ENCODE measurements around the gene TTYH1. TPM values are rescaled to one million over a fixed set of nuclear protein-coding genes. Genes with fewer than 3 reads are reported as not detected.
A peak's percentile ranks its signal among the peaks of the same experiment; 100 is the strongest.
"Not testable (repeated sequence)": the region's sequence is repeated elsewhere in the genome, so short reads cannot be mapped to it uniquely, and the experiment has no call there.

TTYH1 gene
- polyA plus RNA-seq, 1 of the 3 experiments (the other 2 are of a cell fraction) = 0.05 TPM

DNA sequence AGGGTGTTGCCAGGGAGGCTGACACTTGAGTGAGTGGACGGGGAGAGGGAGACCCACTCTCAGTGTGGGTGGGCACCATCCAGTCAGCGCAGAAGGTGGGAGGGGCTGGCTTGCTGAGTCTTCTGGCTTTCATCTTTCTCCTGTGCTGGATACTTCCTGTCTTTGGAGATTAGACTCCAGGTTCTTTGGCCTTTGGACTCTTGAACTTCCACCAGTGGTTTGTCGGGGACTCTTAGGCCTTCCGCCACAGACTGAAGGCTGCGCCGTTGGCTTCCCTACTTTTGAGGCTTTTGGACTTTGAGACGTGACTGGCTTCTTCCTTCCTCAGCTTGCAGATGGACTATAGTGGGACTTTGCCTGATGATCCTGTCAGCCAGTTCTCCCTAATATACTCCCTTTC is 29.5 kb downstream of the TTYH1 start (continued):
- TF ChIP-seq, protein P1, sequence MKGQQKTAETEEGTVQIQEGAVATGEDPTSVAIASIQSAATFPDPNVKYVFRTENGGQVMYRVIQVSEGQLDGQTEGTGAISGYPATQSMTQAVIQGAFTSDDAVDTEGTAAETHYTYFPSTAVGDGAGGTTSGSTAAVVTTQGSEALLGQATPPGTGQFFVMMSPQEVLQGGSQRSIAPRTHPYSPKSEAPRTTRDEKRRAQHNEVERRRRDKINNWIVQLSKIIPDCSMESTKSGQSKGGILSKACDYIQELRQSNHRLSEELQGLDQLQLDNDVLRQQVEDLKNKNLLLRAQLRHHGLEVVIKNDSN (IDR thresholded peaks at IDR 0.05; ENCODE audit: borderline replicate concordance, low read depth) = no peak
- TF ChIP-seq GATA2 (CRISPR knock-in tag; IDR thresholded peaks at IDR 0.05) = no peak
- no peak for TF ChIP-seq ELF1 (IDR thresholded peaks at IDR 0.05)
- no peak for TF ChIP-seq RXRA (IDR thresholded peaks at IDR 0.05; ENCODE audit: borderline replicate concordance, low read depth)
- TF ChIP-seq RCOR1 (IDR thresholded peaks at IDR 0.05; ENCODE audit: low read length) = no peak
- no peak for TF ChIP-seq FOSL2 (IDR thresholded peaks at IDR 0.05; ENCODE audit: borderline replicate concordance, low read depth)
- TF ChIP-seq RFX5 (IDR thresholded peaks at IDR 0.05; ENCODE audit: low read length) = no peak
- TF ChIP-seq CHD2 (IDR thresholded peaks at IDR 0.05; ENCODE audit: low read length, partially characterized antibody) = no peak

DNA sequence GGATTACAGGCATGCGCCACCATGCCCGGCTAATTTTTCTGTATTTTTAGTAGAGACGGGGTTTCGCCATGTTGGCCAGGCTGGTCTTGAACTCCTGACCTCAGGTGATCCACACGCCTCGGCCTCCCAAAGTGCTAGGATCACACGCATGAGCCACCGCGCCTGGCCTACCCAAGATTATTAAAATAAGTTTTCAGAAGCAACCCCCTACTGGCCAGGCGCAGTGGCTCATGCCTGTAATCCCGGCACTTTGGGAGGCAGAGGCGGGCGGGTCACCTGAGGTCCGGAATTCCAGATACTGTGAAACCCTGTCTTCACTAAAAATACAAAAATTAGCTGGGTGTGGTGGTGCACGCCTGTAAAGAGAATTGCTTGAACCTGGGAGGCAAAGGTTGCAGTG is 31.1 kb downstream of the TTYH1 start:
- H3K27me3 ChIP-seq (ENCODE audit: insufficient read depth); H2AFZ ChIP-seq (ENCODE audit: low read depth); H3K9me2 ChIP-seq; H3K9ac ChIP-seq; CTCF ChIA-PET; DNase-seq; POLR2A ChIA-PET; H3K4me2 ChIP-seq; H3F3A ChIP-seq (replicated peaks; ENCODE audit: insufficient read depth); H3K9me3 ChIP-seq; H3K4me3 ChIP-seq (ENCODE audit: low read depth in 2 of 2, low read length in 1 of 2); H3K27ac ChIP-seq (ENCODE audit: low read depth in 2 of 2, low read length in 1 of 2): not testable (repeated sequence)
- Histone ChIP-seq H3K79me2 (ENCODE audit: insufficient read depth) (peaks cover 52% of the 10 kb centered on the region), H3K36me3 (replicated peaks in 1 of 2; ENCODE audit: control insufficient read depth in 1 of 2, insufficient read depth in 2 of 2, low read length in 1 of 2) (peaks cover 9 to 26% of the 10 kb centered on the region in 2 experiments), H3K4me1 (ENCODE audit: control insufficient read depth in 1 of 2, insufficient read depth in 2 of 2, low read depth in 1 of 2, low read length in 1 of 2) (peaks cover 14 to 17% of the 10 kb centered on the region in 2 experiments; a peak in 2 of 4 replicates), H4K20me1 (ENCODE audit: insufficient read depth) (peaks cover 19% of the 10 kb centered on the region)
- 96% methylated on average over 15 of the region's 15 CpGs for WGBS (ENCODE audit: low lambda C conversion rate)

GRCh38 chr19:54448040-54448773 is 32.9 kb downstream of the TTYH1 start:
- peak; percentile 74 for DNase-seq
- ChIA-PET CTCF (interaction anchor here (0.8 to 2.9 kb wide), 3 partner anchors 9 to 54 kb away, joined by 3 to 12 read pairs (median 4); partner anchors contain the start of gene LAIR2), POLR2A (interaction anchor here (0.7 to 1.7 kb wide), 9 partner anchors 8 to 28 kb away, joined by 3 to 24 read pairs (median 4); partner anchors contain the start of gene LENG9)
- H3F3A ChIP-seq (replicated peaks; ENCODE audit: insufficient read depth) = no peaks in the 10 kb centered on the region
- no peaks in the 10 kb centered on the region for H3K9me3 ChIP-seq
- H4K20me1 ChIP-seq (ENCODE audit: insufficient read depth) = peaks cover 38% of the 10 kb centered on the region
- no peaks in the 10 kb centered on the region for H3K27me3 ChIP-seq (ENCODE audit: insufficient read depth)
- peak overlapping the region; percentile 100 for H3K4me2 ChIP-seq
- H3K79me2 ChIP-seq (ENCODE audit: insufficient read depth) = peaks cover 69% of the 10 kb centered on the region
- peaks cover 26 to 39% of the 10 kb centered on the region in 2 experiments for H3K36me3 ChIP-seq (replicated peaks in 1 of 2; ENCODE audit: control insufficient read depth in 1 of 2, insufficient read depth in 2 of 2, low read length in 1 of 2)
- H3K4me3 ChIP-seq (ENCODE audit: low read depth in 2 of 2, low read length in 1 of 2) = peak overlapping the region; percentile 86 to 98
- H3K4me1 ChIP-seq (ENCODE audit: control insufficient read depth in 1 of 2, insufficient read depth in 2 of 2, low read depth in 1 of 2, low read length in 1 of 2) = peaks cover 14 to 17% of the 10 kb centered on the region in 2 experiments; a peak in 2 of 4 replicates
- H3K27ac ChIP-seq (ENCODE audit: low read depth in 2 of 2, low read length in 1 of 2) = peak overlapping the region; percentile 94 to 97
- H3K9me2 ChIP-seq = no peaks in the 10 kb centered on the region
- H2AFZ ChIP-seq (ENCODE audit: low read depth) = peak overlapping the region; percentile 79
- WGBS (ENCODE audit: low lambda C conversion rate) = 1% methylated on average over 34 of the region's 34 CpGs
- peak overlapping the region; percentile 98 for H3K9ac ChIP-seq
- no peak for TF ChIP-seq PBX3 (IDR thresholded peaks at IDR 0.05)
- no peak for TF ChIP-seq FOXJ3 (CRISPR knock-in tag; IDR thresholded peaks at IDR 0.05)
- no peak for TF ChIP-seq FOXM1 (IDR thresholded peaks at IDR 0.05; ENCODE audit: low read depth)
- no peak for TF ChIP-seq TAF1 (IDR thresholded peaks at IDR 0.05; ENCODE audit: borderline replicate concordance, low read depth, low read length)
- TF ChIP-seq, protein P2, sequence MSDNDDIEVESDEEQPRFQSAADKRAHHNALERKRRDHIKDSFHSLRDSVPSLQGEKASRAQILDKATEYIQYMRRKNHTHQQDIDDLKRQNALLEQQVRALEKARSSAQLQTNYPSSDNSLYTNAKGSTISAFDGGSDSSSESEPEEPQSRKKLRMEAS (IDR thresholded peaks at IDR 0.05; ENCODE audit: low read depth) = peak; percentile 40; the same call in 1 of the 2 replicates
- peak; percentile 55; the same call in 1 of the 2 replicates for TF ChIP-seq MXI1 (IDR thresholded peaks at IDR 0.05; ENCODE audit: low read depth, low read length)
- TF ChIP-seq CHD2 (IDR thresholded peaks at IDR 0.05; ENCODE audit: low read length, partially characterized antibody) = peak; percentile 34
- TF ChIP-seq SIN3A (IDR thresholded peaks at IDR 0.05; ENCODE audit: borderline replicate concordance, low read depth, low read length) = 0 out of 2 replicates have a peak, but pooled peaks have one; percentile 28
- TF ChIP-seq GABPA (IDR thresholded peaks at IDR 0.05; ENCODE audit: low read depth) = no peak
- TF ChIP-seq GATA2 (CRISPR knock-in tag; IDR thresholded peaks at IDR 0.05) = no peak
- TF ChIP-seq, protein P1 (IDR thresholded peaks at IDR 0.05; ENCODE audit: borderline replicate concordance, low read depth) = no peak
- no peak for TF ChIP-seq RXRA (IDR thresholded peaks at IDR 0.05; ENCODE audit: borderline replicate concordance, low read depth)
- TF ChIP-seq NFIC (IDR thresholded peaks at IDR 0.05; ENCODE audit: borderline replicate concordance) = no peak
- TF ChIP-seq NRF1 (IDR thresholded peaks at IDR 0.05; ENCODE audit: low read depth, low read length) = no peak
- TF ChIP-seq, protein P3, sequence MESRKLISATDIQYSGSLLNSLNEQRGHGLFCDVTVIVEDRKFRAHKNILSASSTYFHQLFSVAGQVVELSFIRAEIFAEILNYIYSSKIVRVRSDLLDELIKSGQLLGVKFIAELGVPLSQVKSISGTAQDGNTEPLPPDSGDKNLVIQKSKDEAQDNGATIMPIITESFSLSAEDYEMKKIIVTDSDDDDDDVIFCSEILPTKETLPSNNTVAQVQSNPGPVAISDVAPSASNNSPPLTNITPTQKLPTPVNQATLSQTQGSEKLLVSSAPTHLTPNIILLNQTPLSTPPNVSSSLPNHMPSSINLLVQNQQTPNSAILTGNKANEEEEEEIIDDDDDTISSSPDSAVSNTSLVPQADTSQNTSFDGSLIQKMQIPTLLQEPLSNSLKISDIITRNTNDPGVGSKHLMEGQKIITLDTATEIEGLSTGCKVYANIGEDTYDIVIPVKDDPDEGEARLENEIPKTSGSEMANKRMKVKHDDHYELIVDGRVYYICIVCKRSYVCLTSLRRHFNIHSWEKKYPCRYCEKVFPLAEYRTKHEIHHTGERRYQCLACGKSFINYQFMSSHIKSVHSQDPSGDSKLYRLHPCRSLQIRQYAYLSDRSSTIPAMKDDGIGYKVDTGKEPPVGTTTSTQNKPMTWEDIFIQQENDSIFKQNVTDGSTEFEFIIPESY (IDR thresholded peaks at IDR 0.05; ENCODE audit: borderline replicate concordance, low read depth) = no peak
- no peak for TF ChIP-seq MEF2A (IDR thresholded peaks at IDR 0.05; ENCODE audit: borderline replicate concordance, low read depth)
- TF ChIP-seq TCF12 (IDR thresholded peaks at IDR 0.05) = no peak

Measured in SK-N-SH (cell line).